ENCODE results near the gene CYP8B1.

DNA sequence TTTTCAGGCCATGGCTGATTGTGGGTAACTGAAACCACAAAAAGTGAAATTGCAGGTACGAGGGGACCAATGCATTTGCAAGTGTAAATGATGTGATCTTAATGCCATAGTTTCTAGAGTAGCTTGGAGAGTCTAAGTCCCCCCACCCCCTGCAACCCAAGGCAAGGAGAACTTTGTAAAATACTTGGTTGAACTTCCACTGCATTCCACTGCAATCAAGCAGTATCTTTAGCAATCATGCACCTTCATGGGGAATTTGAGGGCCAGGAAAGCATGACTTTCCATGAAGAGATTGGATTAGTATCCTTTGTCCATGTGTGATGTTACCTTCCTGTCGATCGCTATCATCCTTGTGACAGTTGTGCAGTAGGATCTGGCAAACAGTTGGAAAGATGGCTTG, 11.4 kb upstream of the CYP8B1 start:
- TF ChIP-seq POLR2AphosphoS5 (IDR thresholded peaks at IDR 0.05) (no peak), POLR2A (IDR thresholded peaks at IDR 0.05) (no peak)
- TF ChIP-seq, protein P1, sequence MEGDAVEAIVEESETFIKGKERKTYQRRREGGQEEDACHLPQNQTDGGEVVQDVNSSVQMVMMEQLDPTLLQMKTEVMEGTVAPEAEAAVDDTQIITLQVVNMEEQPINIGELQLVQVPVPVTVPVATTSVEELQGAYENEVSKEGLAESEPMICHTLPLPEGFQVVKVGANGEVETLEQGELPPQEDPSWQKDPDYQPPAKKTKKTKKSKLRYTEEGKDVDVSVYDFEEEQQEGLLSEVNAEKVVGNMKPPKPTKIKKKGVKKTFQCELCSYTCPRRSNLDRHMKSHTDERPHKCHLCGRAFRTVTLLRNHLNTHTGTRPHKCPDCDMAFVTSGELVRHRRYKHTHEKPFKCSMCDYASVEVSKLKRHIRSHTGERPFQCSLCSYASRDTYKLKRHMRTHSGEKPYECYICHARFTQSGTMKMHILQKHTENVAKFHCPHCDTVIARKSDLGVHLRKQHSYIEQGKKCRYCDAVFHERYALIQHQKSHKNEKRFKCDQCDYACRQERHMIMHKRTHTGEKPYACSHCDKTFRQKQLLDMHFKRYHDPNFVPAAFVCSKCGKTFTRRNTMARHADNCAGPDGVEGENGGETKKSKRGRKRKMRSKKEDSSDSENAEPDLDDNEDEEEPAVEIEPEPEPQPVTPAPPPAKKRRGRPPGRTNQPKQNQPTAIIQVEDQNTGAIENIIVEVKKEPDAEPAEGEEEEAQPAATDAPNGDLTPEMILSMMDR (IDR thresholded peaks at IDR 0.05): no peak
